ENCODE results near the gene PPP1R15B. TPM values are rescaled to one million over a fixed set of nuclear protein-coding genes. Genes with fewer than 3 reads are reported as not detected.

Gene PPP1R15B
- total RNA-seq, 3 donors from 2014 or later, result 71.7 to 80.1 (median 72.9) TPM

Other genes starting within 250 kb of the PPP1R15B start
- gene REN, start 245.5 kb downstream of the PPP1R15B start, total RNA-seq, result not detected
- not detected for gene KISS1, start 215.3 kb downstream of the PPP1R15B start, total RNA-seq
- not detected for gene GOLT1A, start 197.8 kb downstream of the PPP1R15B start, total RNA-seq
- under 1 TPM; 0.19 to 0.61 (median 0.29) TPM for gene PLEKHA6, start 51.9 kb downstream of the PPP1R15B start, total RNA-seq
- 10 to 100 TPM; 13.6 to 18.1 (median 15.6) TPM for gene PIK3C2B, start 83.0 kb upstream of the PPP1R15B start, total RNA-seq
- gene MDM4, start 104.6 kb upstream of the PPP1R15B start, total RNA-seq, result 10 to 100 TPM; 57.4 to 70.3 (median 66.0) TPM

All from activated T-cell treated with anti-CD3 and anti-CD28 coated beads, Interleukin-2, amount 50 U/mL, for 4 hours (primary cell).